Aorta (tissue), 5 donors: ENCODE data around the gene SLC7A8. TPM values are rescaled to one million over a fixed set of nuclear protein-coding genes. Genes with fewer than 3 reads are reported as not detected.

ENCODE experiments used
- ATAC-seq: fragments of 200-7000 bp; cut with Tn5 transposase; one replicate; pipeline ENCODE4 v1.9.1; 2022; ENCODE audit warnings: moderate library complexity; ENCODE audit not compliant: low FRiP score
- DNase-seq, 2 donors: peaks; one replicate each; pipeline ENCODE4 v3.0.0-alpha.2; 2020
- H3K27ac ChIP-seq, 2 donors: one replicate each; pipeline ENCODE4 v1.5.1; 2013; ENCODE audit warnings: low read length in 2 of 2, mild to moderate bottlenecking in 2 of 2, moderate library complexity in 2 of 2, control low read depth in 1 of 2, inconsistent platforms in 1 of 2, low read depth in 1 of 2
- H3K27me3 ChIP-seq, 2 donors: one replicate each; pipeline ENCODE4 v1.6.1; 2013; ENCODE audit warnings: control low read depth in 1 of 2, low read length in 1 of 2, mild to moderate bottlenecking in 1 of 2, moderate library complexity in 1 of 2; ENCODE audit not compliant: insufficient read depth in 2 of 2, control insufficient read depth in 1 of 2
- H3K36me3 ChIP-seq, 2 donors: one replicate each; pipeline ENCODE4 v1.6.1; 2013; ENCODE audit warnings: control low read depth in 1 of 2, low read length in 1 of 2, mild to moderate bottlenecking in 1 of 2; ENCODE audit not compliant: insufficient read depth in 2 of 2, control insufficient read depth in 1 of 2
- H3K4me1 ChIP-seq, 2 donors: one replicate each; pipeline ENCODE4 v1.6.1; 2013; ENCODE audit warnings: low read length in 2 of 2, control low read depth in 1 of 2, mild to moderate bottlenecking in 1 of 2, moderate library complexity in 1 of 2; ENCODE audit not compliant: insufficient read depth in 2 of 2, control insufficient read depth in 1 of 2
- H3K4me3 ChIP-seq, 2 donors: one replicate each; pipeline ENCODE4 v1.5.1; 2013; ENCODE audit warnings: low read length in 2 of 2, control low read depth in 1 of 2, mild to moderate bottlenecking in 1 of 2
- H3K9me3 ChIP-seq: one replicate; pipeline ENCODE4 v1.6.1; 2013; ENCODE audit warnings: mild to moderate bottlenecking, low read length; ENCODE audit not compliant: control insufficient read depth
- WGBS, 2 donors: extraction: QIAGEN DNeasy Blood & Tissue Kit; methylation state at CpG; one replicate each; pipeline ENCODE4 v1.1.7; 2013; 5-methylcytosine and 5-hydroxymethylcytosine counted together
- intact Hi-C, 2 donors: fragments of 100-400 bp; cut with DNase I; formaldehyde crosslinking; loops; one replicate each; pipeline versions ENCODE4 v1.14.2 to v1.15.0; 2022
- polyA plus RNA-seq, 2 donors: library from polyadenylated mRNA; stranded (reverse); fragments of 200-250 nt; gene quantifications; one replicate each; pipeline ENCODE4 v1.2.3, GENCODE V29; 2013
- total RNA-seq, 2 donors: library from RNA; stranded (reverse); fragmentation: NEBNext Ultra II Directional; extraction: Animal tissue kit (Norgen Biotek cat#: 25700); gene quantifications; one replicate each; pipeline ENCODE4 v1.2.1, GENCODE V29; 2021
- donor health status: healthy with polysubstance abuse.
- donor health status: Bipolar disorder and iron deficiency.
- donor health status: DM: no; HTN: no; CAD: no.
- donor health status: DM: no; HTN: no; CAD: no.
- donor health status: DM: yes; HTN: yes; CAD: no.

Gene SLC7A8
- total and polyA plus RNA-seq, 4 donors: 8.9 to 31.4 (median 15.5) TPM

- no peaks in the 10 kb centered on the region for H3K4me1 ChIP-seq
- H3K27ac ChIP-seq: no peak overlapping the region
- H3K4me3 ChIP-seq: no peak overlapping the region
- WGBS, 2 donors: 76 to 78% methylated on average over 16 of the region's 16 CpGs
- intact Hi-C loops: loop anchor here (1.0 to 10.0 kb wide), 2 partner anchors 68 to 175 kb away; no protein-coding TSS in a partner anchor
- H3K36me3 ChIP-seq: no peaks in the 10 kb centered on the region
- H3K9me3 ChIP-seq: no peaks in the 10 kb centered on the region
- no peaks in the 10 kb centered on the region for H3K27me3 ChIP-seq
- peak in 1 of 2 donors; percentile 67 for DNase-seq
- ATAC-seq: no peak
These were observed 63.8 kb downstream of the SLC7A8 start for GRCh38 chr14:23119363-23120327.

DNA sequence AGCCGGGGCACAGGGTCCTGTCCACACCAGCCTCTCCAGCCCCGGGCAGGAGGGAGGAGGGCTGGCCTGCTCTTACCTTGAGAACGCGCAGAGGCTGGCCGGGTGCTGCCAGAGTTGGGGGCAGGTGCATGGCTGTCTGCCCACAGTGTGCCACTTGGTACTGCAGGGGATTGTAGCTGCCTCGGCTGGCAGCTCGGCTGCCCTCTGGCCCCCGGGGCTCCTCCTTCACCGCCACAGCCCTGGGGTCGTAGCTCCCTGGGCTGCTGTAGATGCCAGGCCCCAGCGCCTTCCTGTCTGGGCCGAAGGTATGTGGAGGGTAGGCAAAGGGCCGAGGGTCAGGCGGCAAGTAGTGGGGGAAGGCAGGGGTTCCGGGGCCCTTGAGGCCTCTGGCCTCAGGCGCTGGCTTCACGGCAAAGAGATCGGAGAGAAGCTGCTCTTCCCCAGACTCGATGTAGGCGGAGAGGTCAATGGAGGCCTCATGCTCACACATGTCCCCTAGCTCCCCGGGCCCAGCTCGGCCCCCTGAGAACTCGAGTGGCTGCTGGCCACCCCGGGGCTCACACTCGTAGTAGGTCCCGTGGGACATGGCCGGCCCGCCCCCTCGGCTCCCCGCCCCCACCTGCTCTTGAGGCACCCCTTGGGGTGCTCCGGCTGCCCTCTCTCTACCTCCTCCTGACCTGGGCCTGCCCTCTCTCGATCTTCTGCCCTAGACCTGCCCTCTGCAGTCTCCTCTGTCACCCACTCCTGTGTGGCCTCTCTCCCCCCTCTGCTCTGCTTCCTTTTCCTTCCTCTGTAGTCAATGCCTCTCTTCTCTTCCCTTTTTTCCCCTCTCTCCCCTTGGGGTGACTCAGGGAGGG, 64.7 kb downstream of the SLC7A8 start, which contains the start of gene CEBPE:
Gene CEBPE (minus strand): TSS at position 750 of the 857 bp plus-strand sequence. CDS start 164 bp downstream, at position 586.
- H3K27ac ChIP-seq: no peak within 1 kb of the TSS
- peak in 1 of 2 donors; percentile 75 for DNase-seq
- intact Hi-C loops: no loop called here
- no peaks in the 10 kb centered on the region for H3K36me3 ChIP-seq
- no peaks in the 10 kb centered on the region for H3K9me3 ChIP-seq
- H3K27me3 ChIP-seq: no peaks in the 10 kb centered on the region
- no peak for ATAC-seq
- no peak within 1 kb of the TSS for H3K4me3 ChIP-seq
- WGBS, 2 donors: 79% methylated on average over 28 to 32 of the region's 32 CpGs
- H3K4me1 ChIP-seq: no peaks in the 10 kb centered on the region

- Histone ChIP-seq H3K36me3 (no peaks in the 10 kb centered on the region), H3K4me3 (no peak overlapping the region), H3K27me3 (no peaks in the 10 kb centered on the region), H3K4me1 (no peaks in the 10 kb centered on the region), H3K27ac (no peak overlapping the region), H3K9me3 (no peaks in the 10 kb centered on the region)
- 85 to 88% methylated on average over 32 of the region's 32 CpGs for WGBS, 2 donors
- peak in 1 of 2 donors; percentile 70 for DNase-seq
- intact Hi-C loops: no loop called here
- no peak for ATAC-seq
These were observed 66.0 kb downstream of the SLC7A8 start for GRCh38 chr14:23117371-23118020.

GRCh38 chr14:23115918-23116317, 67.5 kb downstream of the SLC7A8 start:
- ATAC-seq: no peak
- no peak overlapping the region for H3K27ac ChIP-seq

DNA sequence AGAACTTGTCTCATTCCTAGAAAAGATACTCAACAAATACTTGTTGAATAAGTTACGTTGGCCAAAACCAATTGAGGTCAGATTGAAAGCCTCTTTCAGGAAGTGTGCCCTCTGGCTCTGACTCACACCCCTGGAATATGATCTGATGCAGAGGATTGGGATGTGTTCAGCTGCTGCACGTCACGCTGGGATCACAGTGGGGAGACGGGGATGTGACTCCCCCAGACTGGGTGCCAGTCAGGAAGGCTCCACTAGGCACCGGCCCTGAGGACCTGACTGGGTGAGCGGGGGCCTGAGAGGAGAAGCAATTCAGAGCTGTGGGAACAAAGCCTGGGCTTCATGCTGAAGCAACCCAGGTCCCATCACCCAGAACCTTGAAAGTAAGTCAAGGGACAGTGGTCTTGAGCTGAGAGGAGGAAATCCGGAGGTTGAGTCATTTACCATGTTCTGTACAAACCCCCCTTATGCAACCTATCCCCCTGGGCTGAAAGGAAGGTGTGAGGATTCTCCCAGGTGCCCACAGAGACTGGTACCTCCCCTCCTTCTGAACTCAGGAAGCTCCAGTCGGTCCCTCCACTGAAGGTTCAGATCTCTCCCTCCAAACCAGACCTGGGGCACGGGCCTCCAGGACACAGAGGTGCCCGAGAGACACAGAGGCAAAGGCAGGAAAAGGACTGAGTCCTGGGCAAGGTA, 68.3 kb downstream of the SLC7A8 start:
- Histone ChIP-seq H3K27ac (no peak overlapping the region), H3K9me3 (no peaks in the 10 kb centered on the region), H3K4me1 (no peaks in the 10 kb centered on the region), H3K36me3 (no peaks in the 10 kb centered on the region), H3K27me3 (no peaks in the 10 kb centered on the region), H3K4me3 (no peak overlapping the region)
- no peak for ATAC-seq
- peak; percentile 69 to 85 for DNase-seq
- intact Hi-C loops: no loop called here
- WGBS, 2 donors: 58 to 59% methylated on average over 10 of the region's 10 CpGs

More at GRCh38 chr14:23115918-23116317, 67.5 kb downstream of the SLC7A8 start:
- Histone ChIP-seq H3K36me3 (no peaks in the 10 kb centered on the region), H3K27me3 (no peaks in the 10 kb centered on the region), H3K4me3 (no peak overlapping the region), H3K9me3 (no peaks in the 10 kb centered on the region), H3K4me1 (no peaks in the 10 kb centered on the region)
- intact Hi-C loops: no loop called here
- 85 to 90% methylated on average over 5 of the region's 5 CpGs for WGBS, 2 donors
- DNase-seq: no peak

- DNase-seq (peak in 1 of 2 donors; percentile 57), ATAC-seq (no peak)
- WGBS, 2 donors: 52 to 60% methylated on average over 4 of the region's 4 CpGs
- intact Hi-C loops: no loop called here
- Histone ChIP-seq H3K27me3 (no peaks in the 10 kb centered on the region), H3K27ac (no peak overlapping the region), H3K4me1 (no peaks in the 10 kb centered on the region), H3K4me3 (no peak overlapping the region), H3K36me3 (no peaks in the 10 kb centered on the region), H3K9me3 (no peaks in the 10 kb centered on the region)
These were observed 68.8 kb downstream of the SLC7A8 start for GRCh38 chr14:23114669-23115038.

DNA sequence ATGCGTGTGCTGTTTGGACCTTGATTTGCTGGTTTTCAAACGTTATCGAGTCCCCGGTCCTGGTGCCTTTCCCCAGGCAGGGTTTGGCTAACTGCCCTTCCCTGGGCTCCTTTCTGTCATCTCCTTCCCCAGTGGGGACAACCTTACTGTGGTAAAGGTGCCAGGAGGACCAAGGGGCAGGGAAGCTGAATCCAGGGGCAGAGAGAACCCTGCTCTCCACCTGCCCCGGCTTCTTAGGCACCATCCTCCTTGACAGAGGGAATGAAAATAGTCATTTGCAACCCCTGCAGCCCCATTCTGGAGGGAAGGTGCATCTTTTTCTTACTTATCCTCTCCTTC, 69.4 kb downstream of the SLC7A8 start:
- H3K4me3 ChIP-seq: no peak overlapping the region
- WGBS, 2 donors: 62 to 65% methylated on average over 5 of the region's 5 CpGs
- no peaks in the 10 kb centered on the region for H3K36me3 ChIP-seq
- intact Hi-C loops: no loop called here
- H3K9me3 ChIP-seq: no peaks in the 10 kb centered on the region
- ATAC-seq (no peak), DNase-seq (peak; percentile 21 to 33)
- no peak overlapping the region for H3K27ac ChIP-seq
- H3K27me3 ChIP-seq: no peaks in the 10 kb centered on the region
- H3K4me1 ChIP-seq: no peaks in the 10 kb centered on the region
